Measurements from ENCODE around the gene PLEKHB1.

Gene PLEKHB1

GRCh38 chr11:73648121-73648520, 1.7 kb downstream of the PLEKHB1 start:
- DNase-seq: peak in 3 of 51 donors; percentile 18 to 61 (median 56)

GRCh38 chr11:73648571-73649046, 2.2 kb downstream of the PLEKHB1 start:
- DNase-seq: peak in 30 of 51 donors; percentile 11 to 79 (median 36)

- peak in 3 of 51 donors; percentile 39 to 51 (median 49) for DNase-seq
Observed at GRCh38 chr11:73649206-73649605, 2.8 kb downstream of the PLEKHB1 start.

- DNase-seq: no peak
Observed at GRCh38 chr11:73650400-73650799, 4.0 kb downstream of the PLEKHB1 start.

GRCh38 chr11:73651252-73651651, 4.9 kb downstream of the PLEKHB1 start:
- no peak for DNase-seq

- DNase-seq: peak in 2 of 51 donors; percentile 12 to 55
Observed at GRCh38 chr11:73651661-73652045, 5.3 kb downstream of the PLEKHB1 start.

- DNase-seq: peak; percentile 23 to 96 (median 80)
Observed at GRCh38 chr11:73652046-73652730, 5.8 kb downstream of the PLEKHB1 start.

- DNase-seq: peak in 1 of 51 donors; percentile 48
Observed at GRCh38 chr11:73652856-73653559, 6.6 kb downstream of the PLEKHB1 start.

GRCh38 chr11:73653996-73654395, 7.6 kb downstream of the PLEKHB1 start:
- DNase-seq: no peak

- no peak for DNase-seq
Observed at GRCh38 chr11:73654482-73655021, 8.2 kb downstream of the PLEKHB1 start.

- no peak for DNase-seq
Observed at GRCh38 chr11:73655686-73656085, 9.3 kb downstream of the PLEKHB1 start.

GRCh38 chr11:73656985-73657384, 10.6 kb downstream of the PLEKHB1 start:
- no peak for DNase-seq

GRCh38 chr11:73659961-73660360, 13.6 kb downstream of the PLEKHB1 start:
- DNase-seq: no peak

- peak in 1 of 51 donors; percentile 41 for DNase-seq
Observed at GRCh38 chr11:73660497-73661034, 14.2 kb downstream of the PLEKHB1 start.

- peak; percentile 35 to 93 (median 80) for DNase-seq
Observed at GRCh38 chr11:73661035-73661628, 14.8 kb downstream of the PLEKHB1 start.

GRCh38 chr11:73662445-73663157, 16.2 kb downstream of the PLEKHB1 start:
- DNase-seq: no peak

GRCh38 chr11:73663604-73664495, 17.5 kb downstream of the PLEKHB1 start:
- no peak for DNase-seq

- DNase-seq: no peak
Observed at GRCh38 chr11:73664877-73665276, 18.5 kb downstream of the PLEKHB1 start.

- DNase-seq: no peak
Observed at GRCh38 chr11:73667891-73668290, 21.5 kb downstream of the PLEKHB1 start.

- DNase-seq: no peak
Observed at GRCh38 chr11:73670808-73671207, 24.4 kb downstream of the PLEKHB1 start.
